Measurements from ENCODE around the gene MYRIP.

GRCh38 chr3:40129981-40130380 is 320.6 kb downstream of the MYRIP start:
- no peak for TF ChIP-seq CTCF (conservative IDR thresholded peaks at IDR 0.05; ENCODE audit: low read depth, low read length)
- no peak for TF ChIP-seq RFX5 (IDR thresholded peaks at IDR 0.05; ENCODE audit: low read depth, low read length)
- TF ChIP-seq POLR2A (IDR thresholded peaks at IDR 0.05; ENCODE audit: low read depth, low read length), result no peak
